ENCODE results near the gene PRDM5. TPM values are rescaled to one million over a fixed set of nuclear protein-coding genes. Genes with fewer than 3 reads are reported as not detected.

Gene PRDM5
- total and polyA plus RNA-seq, 10 of the 15 experiments (the other 5 are each of a cell fraction or from before 2014, with no cell fraction given), result 0.07 TPM; not detected in 9

DNA sequence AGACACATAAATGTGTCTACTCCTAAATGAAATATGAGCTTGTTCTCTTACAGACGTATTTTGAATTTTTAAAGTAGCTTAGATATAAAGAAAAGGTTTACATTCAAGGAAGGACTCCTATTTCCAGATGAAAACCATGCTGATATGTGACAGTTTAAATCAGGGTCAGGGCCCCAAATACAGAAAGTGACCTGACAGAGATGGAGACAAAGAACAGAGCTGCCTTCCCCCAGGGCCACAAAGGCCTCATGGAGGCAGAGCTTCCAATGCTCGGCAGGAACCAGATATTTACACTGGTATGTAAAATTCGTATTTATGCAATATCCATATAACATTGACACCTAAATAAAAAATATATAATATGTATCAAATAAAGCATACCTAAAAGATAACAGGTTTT lies 124.0 kb downstream of the PRDM5 start:
- RAD21 ChIA-PET (ENCODE audit: unreplicated experiment), result no interaction called here
- Histone ChIP-seq H3K4me1 (ENCODE audit: control insufficient read depth, insufficient read depth, low read length) (no peaks in the 10 kb centered on the region), H2AFZ (ENCODE audit: control insufficient read depth, low read depth, low read length) (no peak overlapping the region), H3K27ac (ENCODE audit: control insufficient read depth, insufficient read depth) (no peak overlapping the region), H3K9ac (ENCODE audit: control insufficient read depth, insufficient read depth, low read length) (no peak overlapping the region), H3K79me2 (ENCODE audit: control insufficient read depth, insufficient read depth, low read length) (no peaks in the 10 kb centered on the region), H3K36me3 (ENCODE audit: control insufficient read depth in 2 of 2, insufficient read depth in 2 of 2, low read length in 1 of 2) (no peaks in the 10 kb centered on the region), H4K20me1 (ENCODE audit: control insufficient read depth, insufficient read depth) (no peaks in the 10 kb centered on the region), H3K4me2 (ENCODE audit: control insufficient read depth, insufficient read depth) (no peak overlapping the region), H3K9me3 (replicated peaks; ENCODE audit: control insufficient read depth, insufficient read depth, low read length) (no peaks in the 10 kb centered on the region), H3K27me3 (replicated peaks in 1 of 2; ENCODE audit: control insufficient read depth in 2 of 2, insufficient read depth in 2 of 2, low read length in 1 of 2) (no peaks in the 10 kb centered on the region; a peak in 1 of 4 replicates), H3K4me3 (no peak overlapping the region)
- POLR2A ChIA-PET, result no interaction called here
- in situ Hi-C loops (cut with MboI), result no loop called here
- CTCF ChIA-PET, result interaction anchor here (0.9 kb wide), 1 partner anchor 13 kb away, joined by 3 read pairs; no protein-coding TSS in a partner anchor
- BruUV-seq (replicated peaks), result no TSS peak
- TF ChIP-seq CHD1 (IDR thresholded peaks at IDR 0.05; ENCODE audit: low read depth, low read length), result no peak
- no peak for TF ChIP-seq TARDBP (IDR thresholded peaks at IDR 0.05; ENCODE audit: borderline replicate concordance)
- no peak for TF ChIP-seq HCFC1 (IDR thresholded peaks at IDR 0.05; ENCODE audit: low read length)
- TF ChIP-seq SUPT20H (IDR thresholded peaks at IDR 0.05; ENCODE audit: borderline replicate concordance, control insufficient read depth, low read depth, low read length), result no peak
- no peak for FAIRE-seq
- intact Hi-C loops (cut with micrococcal nuclease; ENCODE audit: unreplicated experiment), result no loop called here
- ATAC-seq, result no peak
- 0% methylated on average over 3 of the region's 3 CpGs for WGBS (ENCODE audit: insufficient coverage, insufficient replicate concordance, low lambda C conversion rate, missing lambda C conversion rate)
- no peak for DNase-seq (ENCODE audit: low read depth, low spot score)
- SMC1A ChIA-PET (ENCODE audit: uncharacterized antibody, unreplicated experiment), result interaction anchor here (0.9 to 2.0 kb wide), 5 partner anchors 9 to 78 kb away, joined by 3 to 5 read pairs (median 3); no protein-coding TSS in a partner anchor

DNA sequence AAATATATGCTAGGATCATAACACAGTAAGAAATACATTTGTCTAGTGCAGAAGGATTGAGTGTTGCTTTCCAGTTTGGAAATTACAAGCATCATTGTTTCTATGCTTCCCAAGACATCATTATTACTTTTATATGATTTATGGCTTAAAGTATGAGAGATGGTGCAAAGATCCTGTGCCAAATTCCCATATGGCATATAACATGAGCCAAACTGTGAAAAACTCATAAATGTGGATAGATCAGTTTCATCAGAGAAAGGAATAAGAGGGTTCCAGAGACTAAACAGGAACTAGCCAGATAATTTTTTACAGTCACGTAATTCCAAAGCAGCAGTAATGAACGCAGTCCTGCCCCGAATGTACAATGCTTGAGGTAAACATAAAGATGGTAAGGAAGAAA lies 126.3 kb downstream of the PRDM5 start:
- intact Hi-C loops (cut with micrococcal nuclease; ENCODE audit: unreplicated experiment), result no loop called here
- TF ChIP-seq SIX5 (IDR thresholded peaks at IDR 0.05; ENCODE audit: low read depth, low read length, severe bottlenecking) (no peak), NFXL1 (IDR thresholded peaks at IDR 0.05; ENCODE audit: borderline replicate concordance) (no peak), TAF1 (IDR thresholded peaks at IDR 0.05; ENCODE audit: borderline replicate concordance, low read depth, low read length) (no peak), TCF3 (IDR thresholded peaks at IDR 0.05; ENCODE audit: borderline replicate concordance, insufficient read depth, low read depth, low read length) (no peak), SMAD1 (IDR thresholded peaks at IDR 0.05; ENCODE audit: low read depth, partially characterized antibody) (no peak), ZZZ3 (IDR thresholded peaks at IDR 0.05; ENCODE audit: control insufficient read depth, insufficient read length, low read depth) (no peak), SKIL (IDR thresholded peaks at IDR 0.05; ENCODE audit: low read depth, poor library complexity, severe bottlenecking) (no peak), BHLHE40 (IDR thresholded peaks at IDR 0.05; ENCODE audit: borderline replicate concordance in 1 of 2, low read depth in 2 of 2, low read length in 1 of 2) (no peak)
- TF ChIP-seq, protein P1, sequence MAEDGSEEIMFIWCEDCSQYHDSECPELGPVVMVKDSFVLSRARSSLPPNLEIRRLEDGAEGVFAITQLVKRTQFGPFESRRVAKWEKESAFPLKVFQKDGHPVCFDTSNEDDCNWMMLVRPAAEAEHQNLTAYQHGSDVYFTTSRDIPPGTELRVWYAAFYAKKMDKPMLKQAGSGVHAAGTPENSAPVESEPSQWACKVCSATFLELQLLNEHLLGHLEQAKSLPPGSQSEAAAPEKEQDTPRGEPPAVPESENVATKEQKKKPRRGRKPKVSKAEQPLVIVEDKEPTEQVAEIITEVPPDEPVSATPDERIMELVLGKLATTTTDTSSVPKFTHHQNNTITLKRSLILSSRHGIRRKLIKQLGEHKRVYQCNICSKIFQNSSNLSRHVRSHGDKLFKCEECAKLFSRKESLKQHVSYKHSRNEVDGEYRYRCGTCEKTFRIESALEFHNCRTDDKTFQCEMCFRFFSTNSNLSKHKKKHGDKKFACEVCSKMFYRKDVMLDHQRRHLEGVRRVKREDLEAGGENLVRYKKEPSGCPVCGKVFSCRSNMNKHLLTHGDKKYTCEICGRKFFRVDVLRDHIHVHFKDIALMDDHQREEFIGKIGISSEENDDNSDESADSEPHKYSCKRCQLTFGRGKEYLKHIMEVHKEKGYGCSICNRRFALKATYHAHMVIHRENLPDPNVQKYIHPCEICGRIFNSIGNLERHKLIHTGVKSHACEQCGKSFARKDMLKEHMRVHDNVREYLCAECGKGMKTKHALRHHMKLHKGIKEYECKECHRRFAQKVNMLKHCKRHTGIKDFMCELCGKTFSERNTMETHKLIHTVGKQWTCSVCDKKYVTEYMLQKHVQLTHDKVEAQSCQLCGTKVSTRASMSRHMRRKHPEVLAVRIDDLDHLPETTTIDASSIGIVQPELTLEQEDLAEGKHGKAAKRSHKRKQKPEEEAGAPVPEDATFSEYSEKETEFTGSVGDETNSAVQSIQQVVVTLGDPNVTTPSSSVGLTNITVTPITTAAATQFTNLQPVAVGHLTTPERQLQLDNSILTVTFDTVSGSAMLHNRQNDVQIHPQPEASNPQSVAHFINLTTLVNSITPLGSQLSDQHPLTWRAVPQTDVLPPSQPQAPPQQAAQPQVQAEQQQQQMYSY (CRISPR knock-in tag; IDR thresholded peaks at IDR 0.05), result no peak

More for the DNA sequence above, 126.3 kb downstream of the PRDM5 start:
- in situ Hi-C loops (cut with MboI), result no loop called here
- Histone ChIP-seq H3K9ac (ENCODE audit: control insufficient read depth, insufficient read depth, low read length) (no peak overlapping the region), H4K20me1 (ENCODE audit: control insufficient read depth, insufficient read depth) (no peaks in the 10 kb centered on the region), H3K27ac (ENCODE audit: control insufficient read depth, insufficient read depth) (no peak overlapping the region), H3K4me1 (ENCODE audit: control insufficient read depth, insufficient read depth, low read length) (no peaks in the 10 kb centered on the region), H2AFZ (ENCODE audit: control insufficient read depth, low read depth, low read length) (no peak overlapping the region), H3K4me2 (ENCODE audit: control insufficient read depth, insufficient read depth) (no peak overlapping the region), H3K79me2 (ENCODE audit: control insufficient read depth, insufficient read depth, low read length) (no peaks in the 10 kb centered on the region), H3K4me3 (no peak overlapping the region), H3K27me3 (replicated peaks in 1 of 2; ENCODE audit: control insufficient read depth in 2 of 2, insufficient read depth in 2 of 2, low read length in 1 of 2) (no peaks in the 10 kb centered on the region; a peak in 1 of 4 replicates), H3K36me3 (ENCODE audit: control insufficient read depth in 2 of 2, insufficient read depth in 2 of 2, low read length in 1 of 2) (no peaks in the 10 kb centered on the region), H3K9me3 (replicated peaks; ENCODE audit: control insufficient read depth, insufficient read depth, low read length) (no peaks in the 10 kb centered on the region)
- DNase-seq (ENCODE audit: low read depth, low spot score) (no peak), ATAC-seq (no peak), FAIRE-seq (no peak)
- RAD21 ChIA-PET (ENCODE audit: unreplicated experiment), result no interaction called here
- SMC1A ChIA-PET (ENCODE audit: uncharacterized antibody, unreplicated experiment), result no interaction called here
- POLR2A ChIA-PET, result no interaction called here
- CTCF ChIA-PET, result no interaction called here
- whole genome bisulfite sequencing (ENCODE audit: insufficient coverage, insufficient replicate concordance, low lambda C conversion rate, missing lambda C conversion rate), result 16% methylated on average over 3 of the region's 3 CpGs
- BruUV-seq (replicated peaks), result no TSS peak
